ENCODE data around the gene STOML2. TPM values are rescaled to one million over a fixed set of nuclear protein-coding genes. Genes with fewer than 3 reads are reported as not detected.
A peak's percentile ranks its signal among the peaks of the same experiment; 100 is the strongest.
"Not testable (repeated sequence)": the region's sequence is repeated elsewhere in the genome, so short reads cannot be mapped to it uniquely, and the experiment has no call there.

STOML2 gene
- 100 to 1,000 TPM; 114 to 162 (median 130) TPM for total RNA-seq
- polyA plus RNA-seq = 100 to 1,000 TPM in 1 of 2 donors, 10 to 100 TPM in 1; 78.2 to 177 TPM
- long read RNA-seq, donor 1, transcript STOML2-201 (10 exons, 1,278 nt) = major isoform, 223 of 263 reads
- long read RNA-seq, donor 1, partial matches to known transcripts = 18 of 263 reads
- long read RNA-seq, donor 1, other reads (novel, unspliced or antisense) = 19 of 263 reads
- long read RNA-seq, donor 2, transcript STOML2-201 (10 exons, 1,278 nt) = major isoform, 706 of 776 reads
- long read RNA-seq, donor 2, partial matches to known transcripts = 37 of 776 reads
- long read RNA-seq, donor 2, other reads (novel, unspliced or antisense) = 30 of 776 reads
- long read RNA-seq, donor 3, transcript STOML2-201 (10 exons, 1,278 nt) = major isoform, 136 of 168 reads
- long read RNA-seq, donor 3, partial matches to known transcripts = 21 of 168 reads
- long read RNA-seq, donor 3, other reads (novel, unspliced or antisense) = 9 of 168 reads

DNA sequence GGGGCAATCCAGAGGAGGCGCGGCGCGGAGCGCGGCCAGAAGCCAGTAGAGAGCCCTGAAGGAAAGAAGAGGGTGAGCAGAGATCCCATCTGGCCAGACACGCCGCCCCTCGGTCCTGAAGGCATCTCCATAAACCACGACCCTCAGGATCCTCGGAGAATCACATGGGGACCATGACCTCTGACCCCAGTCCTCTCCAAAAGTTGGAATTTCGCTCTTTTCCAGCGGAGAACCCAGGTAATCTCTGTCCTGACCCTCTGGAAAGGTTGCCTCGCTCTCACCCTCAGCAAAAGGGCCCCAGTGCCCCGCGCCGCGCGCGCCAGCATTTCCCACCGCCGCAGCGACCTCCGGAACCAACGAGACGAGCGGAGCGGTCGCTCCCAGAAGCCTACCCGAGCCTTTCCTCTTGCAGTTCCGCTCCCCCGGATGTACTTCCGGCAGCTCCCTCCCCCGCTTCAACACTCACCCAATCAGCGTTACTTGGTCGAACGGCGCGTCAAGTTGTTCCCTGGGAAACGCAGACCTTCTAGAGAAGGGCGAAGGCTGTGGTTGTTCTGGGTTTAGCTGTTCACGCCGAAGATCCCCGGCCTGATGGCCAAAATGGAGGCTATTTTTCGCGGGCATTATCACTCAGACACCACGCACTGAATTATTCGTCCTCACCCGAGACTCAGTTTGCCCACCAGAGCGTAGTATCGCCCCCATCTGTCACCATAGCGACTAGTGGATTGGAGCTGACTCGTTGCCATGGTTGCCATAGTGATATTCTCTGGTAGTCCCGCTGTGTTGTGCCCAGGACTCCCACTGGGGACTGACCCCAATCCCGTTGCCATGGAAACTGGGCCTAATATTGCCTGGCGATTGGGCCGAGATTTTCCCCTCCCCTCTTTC lies at the start of gene STOML2:
TSS of gene STOML2 (minus strand) at position 363 of the 891 bp plus-strand sequence. CDS start at position 326, 37 bp downstream.
- Histone ChIP-seq H3K27ac (peak within 1 kb of the TSS; percentile 71 to 94 (median 88)), H3K27me3 (no peaks in the 10 kb centered on the region), H3K9me3 (no peaks in the 10 kb centered on the region), H3K4me1 (peaks cover 0 to 25% (median 20%) of the 10 kb centered on the region in 12 donors), H3K36me3 (peaks cover 0 to 68% (median 62%) of the 10 kb centered on the region in 9 donors), H3K4me3 (peak within 1 kb of the TSS; percentile 61 to 91 (median 76))
- TF ChIP-seq, protein P1, sequence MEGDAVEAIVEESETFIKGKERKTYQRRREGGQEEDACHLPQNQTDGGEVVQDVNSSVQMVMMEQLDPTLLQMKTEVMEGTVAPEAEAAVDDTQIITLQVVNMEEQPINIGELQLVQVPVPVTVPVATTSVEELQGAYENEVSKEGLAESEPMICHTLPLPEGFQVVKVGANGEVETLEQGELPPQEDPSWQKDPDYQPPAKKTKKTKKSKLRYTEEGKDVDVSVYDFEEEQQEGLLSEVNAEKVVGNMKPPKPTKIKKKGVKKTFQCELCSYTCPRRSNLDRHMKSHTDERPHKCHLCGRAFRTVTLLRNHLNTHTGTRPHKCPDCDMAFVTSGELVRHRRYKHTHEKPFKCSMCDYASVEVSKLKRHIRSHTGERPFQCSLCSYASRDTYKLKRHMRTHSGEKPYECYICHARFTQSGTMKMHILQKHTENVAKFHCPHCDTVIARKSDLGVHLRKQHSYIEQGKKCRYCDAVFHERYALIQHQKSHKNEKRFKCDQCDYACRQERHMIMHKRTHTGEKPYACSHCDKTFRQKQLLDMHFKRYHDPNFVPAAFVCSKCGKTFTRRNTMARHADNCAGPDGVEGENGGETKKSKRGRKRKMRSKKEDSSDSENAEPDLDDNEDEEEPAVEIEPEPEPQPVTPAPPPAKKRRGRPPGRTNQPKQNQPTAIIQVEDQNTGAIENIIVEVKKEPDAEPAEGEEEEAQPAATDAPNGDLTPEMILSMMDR (IDR thresholded peaks at IDR 0.05) = no peak
- peak in 1 of 2 donors; percentile 77 for TF ChIP-seq POLR2A (IDR thresholded peaks at IDR 0.05)
- intact Hi-C loops (cut with DNase I) = loop anchor here in 2 of 10 donors (2.0 to 5.0 kb wide), 3 partner anchors 30 to 436 kb away; partner anchors contain the start of genes DNAJB5 (in 1 of the 2) and VCP (in 1 of the 2)
- peak; percentile 94 to 97 (median 95) for DNase-seq
- WGBS, 4 donors = 0 to 2% (median 1%) methylated on average over 43 to 57 of the region's 57 CpGs
- peak; percentile 95 to 98 (median 96) for ATAC-seq

GRCh38 chr9:35147941-35148563 lies 45.1 kb upstream of the STOML2 start:
- H3K27me3 ChIP-seq; H3K36me3 ChIP-seq; DNase-seq; intact Hi-C loops (cut with DNase I); H3K4me1 ChIP-seq; H3K27ac ChIP-seq; H3K4me3 ChIP-seq; ATAC-seq: not testable (repeated sequence)
- peaks cover 0 to 71% (median 33%) of the 10 kb centered on the region in 12 donors for H3K9me3 ChIP-seq
- 71 to 86% (median 76%) methylated on average over 5 of the region's 5 CpGs for WGBS, 4 donors

DNA sequence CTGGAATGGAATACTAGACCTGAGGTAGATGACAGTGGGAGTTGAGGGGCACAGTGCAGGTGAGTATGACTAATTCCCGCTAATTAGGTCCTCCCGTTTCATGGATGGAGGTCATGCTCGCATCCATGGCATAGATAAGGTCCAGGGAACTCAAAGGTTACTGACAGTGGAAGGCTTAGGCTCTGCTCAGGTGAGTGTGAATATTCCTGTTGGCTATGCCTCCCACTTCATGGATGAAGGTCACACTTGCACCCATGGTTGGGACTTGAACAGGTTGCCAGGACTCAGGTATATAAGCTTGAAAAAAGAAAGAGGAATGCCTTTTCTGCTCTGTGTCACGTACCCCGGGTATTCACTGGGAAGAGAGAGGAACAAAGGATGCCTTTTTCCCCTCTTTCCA lies 39.1 kb upstream of the STOML2 start:
- H3K4me1 ChIP-seq = no peaks in the 10 kb centered on the region
- ATAC-seq = no peak
- no peak for DNase-seq
- H3K4me3 ChIP-seq = no peak overlapping the region
- no peaks in the 10 kb centered on the region for H3K36me3 ChIP-seq
- intact Hi-C loops (cut with DNase I) = no loop called here
- 85 to 93% (median 90%) methylated on average over 5 of the region's 5 CpGs for WGBS, 4 donors
- TF ChIP-seq, protein P1 (IDR thresholded peaks at IDR 0.05) = no peak
- no peak for TF ChIP-seq POLR2A (IDR thresholded peaks at IDR 0.05)
- no peak overlapping the region for H3K27ac ChIP-seq
- H3K27me3 ChIP-seq = no peaks in the 10 kb centered on the region
- peaks cover 0 to 61% (median 22%) of the 10 kb centered on the region in 12 donors for H3K9me3 ChIP-seq

- Histone ChIP-seq H3K9me3 (peaks cover 0 to 43% (median 17%) of the 10 kb centered on the region in 12 donors), H3K36me3 (no peaks in the 10 kb centered on the region), H3K4me1 (no peaks in the 10 kb centered on the region), H3K4me3 (no peak overlapping the region), H3K27ac (no peak overlapping the region), H3K27me3 (no peaks in the 10 kb centered on the region)
- WGBS, 4 donors = 86 to 92% (median 90%) methylated on average over 2 of the region's 2 CpGs
- TF ChIP-seq, protein P1 (IDR thresholded peaks at IDR 0.05) = no peak
- no peak for TF ChIP-seq POLR2A (IDR thresholded peaks at IDR 0.05)
- ATAC-seq = no peak
- DNase-seq = no peak
- intact Hi-C loops (cut with DNase I) = no loop called here
Measured at GRCh38 chr9:35140093-35140492, 37.2 kb upstream of the STOML2 start.
